ENCODE data around the gene XXYLT1.

- TF ChIP-seq CTCF (IDR thresholded peaks at IDR 0.05; ENCODE audit: low read depth, low read length, poor library complexity, severe bottlenecking) (no peak), EZH2phosphoT487 (IDR thresholded peaks at IDR 0.05; ENCODE audit: borderline replicate concordance, low read length) (no peak)
Measured at GRCh38 chr3:195139876-195140240, 131.1 kb downstream of the XXYLT1 start.

Data from DOHH2 (cell line).